ENCODE data around the gene TLE7.

The TLE7 gene

DNA sequence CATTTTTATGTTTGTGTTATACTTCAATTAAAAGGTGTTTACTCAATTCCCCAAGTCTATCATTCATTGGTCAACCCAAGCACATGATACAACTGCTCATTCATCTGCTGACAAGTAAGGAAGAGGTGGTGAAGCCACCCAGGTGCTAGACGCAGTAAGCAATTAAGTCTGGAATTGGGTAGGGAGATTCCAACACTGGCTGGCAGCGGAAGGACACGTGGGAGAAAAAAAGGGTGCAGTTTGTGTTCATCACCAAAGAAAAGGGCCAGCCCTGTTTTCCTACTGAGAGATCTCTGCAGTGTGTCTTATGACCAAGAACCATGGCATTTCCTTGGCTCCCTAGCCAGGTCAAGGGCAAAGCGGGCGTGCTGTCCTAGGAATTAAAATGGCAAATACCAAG, 32.0 kb upstream of the TLE7 start:
- peaks cover 30 to 78% (median 48%) of the 10 kb centered on the region in 3 donors for H3K36me3 ChIP-seq
- H3K9me3 ChIP-seq, result no peaks in the 10 kb centered on the region
- intact Hi-C loops (cut with DNase I; ENCODE audit: low total_unique reads), result no loop called here
- H3K4me1 ChIP-seq, result no peaks in the 10 kb centered on the region
- no peaks in the 10 kb centered on the region for H3K27me3 ChIP-seq
- no peak overlapping the region for H3K27ac ChIP-seq
- H3K4me3 ChIP-seq, result no peak overlapping the region
- no peak for DNase-seq
- TF ChIP-seq, protein P1, sequence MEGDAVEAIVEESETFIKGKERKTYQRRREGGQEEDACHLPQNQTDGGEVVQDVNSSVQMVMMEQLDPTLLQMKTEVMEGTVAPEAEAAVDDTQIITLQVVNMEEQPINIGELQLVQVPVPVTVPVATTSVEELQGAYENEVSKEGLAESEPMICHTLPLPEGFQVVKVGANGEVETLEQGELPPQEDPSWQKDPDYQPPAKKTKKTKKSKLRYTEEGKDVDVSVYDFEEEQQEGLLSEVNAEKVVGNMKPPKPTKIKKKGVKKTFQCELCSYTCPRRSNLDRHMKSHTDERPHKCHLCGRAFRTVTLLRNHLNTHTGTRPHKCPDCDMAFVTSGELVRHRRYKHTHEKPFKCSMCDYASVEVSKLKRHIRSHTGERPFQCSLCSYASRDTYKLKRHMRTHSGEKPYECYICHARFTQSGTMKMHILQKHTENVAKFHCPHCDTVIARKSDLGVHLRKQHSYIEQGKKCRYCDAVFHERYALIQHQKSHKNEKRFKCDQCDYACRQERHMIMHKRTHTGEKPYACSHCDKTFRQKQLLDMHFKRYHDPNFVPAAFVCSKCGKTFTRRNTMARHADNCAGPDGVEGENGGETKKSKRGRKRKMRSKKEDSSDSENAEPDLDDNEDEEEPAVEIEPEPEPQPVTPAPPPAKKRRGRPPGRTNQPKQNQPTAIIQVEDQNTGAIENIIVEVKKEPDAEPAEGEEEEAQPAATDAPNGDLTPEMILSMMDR (IDR thresholded peaks at IDR 0.05), result no peak

DNA sequence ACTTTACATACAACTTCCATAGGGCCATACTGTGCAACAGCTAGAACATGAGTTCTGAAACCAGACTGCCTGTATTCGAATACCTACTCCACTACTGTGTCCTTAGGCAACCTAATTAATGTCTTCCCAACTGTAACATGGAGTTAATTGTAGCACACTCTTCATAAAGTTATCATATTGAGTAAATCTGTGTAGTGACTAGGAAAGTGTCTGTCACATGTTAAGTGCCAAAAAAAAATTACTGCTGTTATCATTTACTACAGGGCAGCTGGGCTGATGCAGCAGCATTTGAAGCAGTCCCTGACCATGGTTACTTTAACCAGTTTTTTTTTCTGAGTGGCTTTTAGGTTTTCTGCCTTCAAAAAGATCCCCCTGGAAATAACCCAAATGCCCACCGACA, 31.1 kb upstream of the TLE7 start:
- H3K27me3 ChIP-seq, result no peaks in the 10 kb centered on the region
- H3K9me3 ChIP-seq, result no peaks in the 10 kb centered on the region
- no peak overlapping the region for H3K4me3 ChIP-seq
- no peaks in the 10 kb centered on the region for H3K4me1 ChIP-seq
- H3K27ac ChIP-seq, result no peak overlapping the region
- H3K36me3 ChIP-seq, result peaks cover 20 to 69% (median 42%) of the 10 kb centered on the region in 3 donors
- TF ChIP-seq, protein P1 (IDR thresholded peaks at IDR 0.05), result no peak
- intact Hi-C loops (cut with DNase I; ENCODE audit: low total_unique reads), result no loop called here
- no peak for DNase-seq

DNA sequence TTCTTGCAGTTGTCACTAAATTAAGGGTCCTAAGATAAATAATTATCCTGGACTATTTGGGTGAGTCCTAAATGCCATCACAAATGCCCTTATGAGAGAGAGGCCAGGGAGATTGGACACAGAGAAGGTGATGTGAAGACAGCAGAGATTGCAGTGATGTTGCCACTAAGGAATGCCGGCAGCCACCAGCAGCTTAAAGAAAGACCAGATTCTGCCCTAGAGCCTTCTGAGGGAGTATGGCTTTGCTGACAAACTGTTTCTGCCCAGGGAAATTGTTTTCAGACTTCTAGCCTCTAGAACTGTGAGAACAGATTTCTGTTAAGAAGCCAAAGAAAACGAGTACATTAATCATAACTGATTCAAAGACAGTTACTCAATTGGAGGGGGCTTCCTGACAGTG, 30.2 kb upstream of the TLE7 start:
- intact Hi-C loops (cut with DNase I; ENCODE audit: low total_unique reads), result no loop called here
- Histone ChIP-seq H3K36me3 (peaks cover 11 to 60% (median 33%) of the 10 kb centered on the region in 3 donors), H3K9me3 (no peaks in the 10 kb centered on the region), H3K27me3 (no peaks in the 10 kb centered on the region), H3K27ac (no peak overlapping the region), H3K4me1 (no peaks in the 10 kb centered on the region), H3K4me3 (no peak overlapping the region)
- no peak for DNase-seq
- TF ChIP-seq, protein P1 (IDR thresholded peaks at IDR 0.05), result no peak

DNA sequence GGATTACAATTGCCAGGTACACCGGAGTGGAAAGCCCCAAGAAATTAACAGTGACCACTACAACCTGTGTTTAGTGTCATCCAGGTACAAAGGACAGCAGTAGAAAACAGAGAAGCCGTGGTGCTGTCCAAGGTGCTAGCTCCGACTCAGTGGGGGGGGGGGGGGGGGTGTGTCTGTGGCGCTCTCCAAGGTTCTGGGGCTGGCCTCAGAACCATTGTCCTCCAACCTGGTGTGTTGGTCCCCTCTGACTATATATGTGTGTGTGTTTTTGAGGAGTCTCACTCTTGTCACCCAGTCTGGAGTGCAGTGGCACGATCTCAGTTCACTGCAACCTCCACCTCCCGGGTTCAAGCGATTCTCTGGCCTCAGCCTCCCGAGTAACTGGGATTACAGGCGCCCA, 26.0 kb upstream of the TLE7 start:
- no peak for DNase-seq
- H3K9me3 ChIP-seq, result no peaks in the 10 kb centered on the region
- H3K4me1 ChIP-seq, result peaks cover 0 to 3% (median 0%) of the 10 kb centered on the region in 4 donors
- H3K27me3 ChIP-seq, result no peaks in the 10 kb centered on the region
- intact Hi-C loops (cut with DNase I; ENCODE audit: low total_unique reads), result no loop called here
- H3K27ac ChIP-seq, result no peak overlapping the region
- peaks cover 0 to 29% (median 14%) of the 10 kb centered on the region in 3 donors for H3K36me3 ChIP-seq
- TF ChIP-seq, protein P1 (IDR thresholded peaks at IDR 0.05), result no peak
- H3K4me3 ChIP-seq, result no peak overlapping the region

DNA sequence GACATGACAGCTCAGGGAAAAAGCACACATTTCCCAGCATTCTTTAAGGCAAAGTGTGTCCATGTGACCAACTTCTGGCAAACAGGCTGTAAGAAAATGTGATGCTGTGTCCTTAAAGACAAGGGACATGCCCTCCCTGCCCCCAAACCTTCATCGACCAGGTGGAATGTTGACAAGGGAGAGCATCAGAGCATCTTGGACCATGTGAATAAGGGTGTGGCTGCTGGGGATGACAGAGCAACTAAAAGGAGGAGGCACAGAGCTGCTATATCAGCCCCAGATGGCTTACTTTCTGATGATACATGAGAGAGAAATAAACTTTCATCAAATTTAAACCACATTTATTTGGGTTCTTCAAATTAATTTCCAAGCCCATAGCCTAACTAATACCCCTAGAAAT, 22.4 kb upstream of the TLE7 start:
- Histone ChIP-seq H3K36me3 (no peaks in the 10 kb centered on the region), H3K4me3 (no peak overlapping the region), H3K27ac (no peak overlapping the region), H3K27me3 (no peaks in the 10 kb centered on the region), H3K9me3 (no peaks in the 10 kb centered on the region), H3K4me1 (peaks cover 0 to 23% (median 7%) of the 10 kb centered on the region in 4 donors)
- intact Hi-C loops (cut with DNase I; ENCODE audit: low total_unique reads), result loop anchor here (5.0 kb wide), 1 partner anchor 1102 kb away; no protein-coding TSS in a partner anchor
- TF ChIP-seq, protein P1 (IDR thresholded peaks at IDR 0.05), result no peak
- no peak for DNase-seq

Data from tibial artery (tissue), 4 donors.